OCI-LY7 (cell line): ENCODE measurements around the gene CHGA.

Experiments used
- CTCF ChIP-seq: fragments of 200-600 bp; sonication (generic); conservative IDR thresholded peaks from 2 replicates; pipeline ENCODE4 v1.5.1; 2014; ENCODE audit warnings: mild to moderate bottlenecking, antibody characterized with exemption, low read length, moderate library complexity, mixed read lengths
- EZH2phosphoT487 ChIP-seq: fragments of 200-600 bp; sonication (generic); IDR thresholded peaks from 2 replicates; pipeline ENCODE4 v1.6.1; 2018; ENCODE audit warnings: low read depth, borderline replicate concordance, mild to moderate bottlenecking, mixed run types, antibody characterized with exemption, low read length, moderate library complexity, mixed read lengths

GRCh38 chr14:92969430-92969829 lies 46.5 kb downstream of the CHGA start:
- no peak for TF ChIP-seq CTCF
- no peak for TF ChIP-seq EZH2phosphoT487
